Fibroblast of peridontal ligament (primary cell): ENCODE data around the gene CATSPER3.

Experiments
- DNase-seq: peaks from one replicate; pipeline ENCODE4 v3.0.0-alpha.2; 2010; ENCODE audit errors: extremely low read depth

CATSPER3 gene

GRCh38 chr5:135041145-135041587, 73.5 kb downstream of the CATSPER3 start:
- DNase-seq = no peak

GRCh38 chr5:135041726-135042125, 74.0 kb downstream of the CATSPER3 start:
- DNase-seq = no peak

- no peak for DNase-seq
Observed at GRCh38 chr5:135042595-135042994, 74.9 kb downstream of the CATSPER3 start.

- no peak for DNase-seq
Observed at GRCh38 chr5:135045488-135045887, 77.8 kb downstream of the CATSPER3 start.

- no peak for DNase-seq
Observed at GRCh38 chr5:135046661-135047346, 79.1 kb downstream of the CATSPER3 start.

GRCh38 chr5:135047347-135047695, 79.6 kb downstream of the CATSPER3 start:
- DNase-seq = no peak

GRCh38 chr5:135048286-135048685, 80.6 kb downstream of the CATSPER3 start:
- DNase-seq = no peak

GRCh38 chr5:135048930-135049329, 81.2 kb downstream of the CATSPER3 start:
- no peak for DNase-seq

- no peak for DNase-seq
Observed at GRCh38 chr5:135050244-135050767, 82.6 kb downstream of the CATSPER3 start.

- no peak for DNase-seq
Observed at GRCh38 chr5:135051399-135051798, 83.7 kb downstream of the CATSPER3 start.

- DNase-seq = no peak
Observed at GRCh38 chr5:135051872-135052271, 84.2 kb downstream of the CATSPER3 start.

GRCh38 chr5:135052511-135053145, 84.9 kb downstream of the CATSPER3 start:
- no peak for DNase-seq

- DNase-seq = no peak
Observed at GRCh38 chr5:135053278-135053677, 85.6 kb downstream of the CATSPER3 start.

GRCh38 chr5:135053989-135054388, 86.3 kb downstream of the CATSPER3 start:
- DNase-seq = no peak

- DNase-seq = no peak
Observed at GRCh38 chr5:135054546-135054945, 86.8 kb downstream of the CATSPER3 start.

- DNase-seq = no peak
Observed at GRCh38 chr5:135055396-135055795, 87.7 kb downstream of the CATSPER3 start.

GRCh38 chr5:135056316-135057030, 88.8 kb downstream of the CATSPER3 start:
- no peak for DNase-seq

GRCh38 chr5:135057233-135057632, 89.5 kb downstream of the CATSPER3 start:
- DNase-seq = no peak

GRCh38 chr5:135058331-135058732, 90.6 kb downstream of the CATSPER3 start:
- DNase-seq = no peak

- no peak for DNase-seq
Observed at GRCh38 chr5:135059000-135059923, 91.6 kb downstream of the CATSPER3 start.

- no peak for DNase-seq
Observed at GRCh38 chr5:135060021-135060420, 92.3 kb downstream of the CATSPER3 start.

GRCh38 chr5:135061001-135061400, 93.3 kb downstream of the CATSPER3 start:
- no peak for DNase-seq
